H1 (cell line): ENCODE measurements around the gene PPRC1. TPM values are rescaled to one million over a fixed set of nuclear protein-coding genes. Genes with fewer than 3 reads are reported as not detected.
A peak's percentile ranks its signal among the peaks of the same experiment; 100 is the strongest.

Experiments used
- CTCF ChIA-PET: fragments of 300-600 bp; sonication (Branson Sonifier 250); formaldehyde crosslinking; loops from one replicate; lab custom pipeline; 2021; ENCODE audit not compliant: partially characterized antibody; lab: Charles Lee
- POLR2A ChIA-PET: fragments of 300-600 bp; sonication (Branson Sonifier 250); formaldehyde crosslinking; loops from one replicate; lab custom pipeline; 2021; ENCODE audit warnings: inconsistent platforms; ENCODE audit not compliant: partially characterized antibody; lab: Charles Lee
- DNase-seq, 2 experiments: peaks; one replicate each; pipeline versions ENCODE4 v3.0.0 to v3.0.0-alpha.2; 2010 to 2022; ENCODE audit warnings: low spot score in 2 of 2, low read depth in 1 of 2, mixed read lengths in 1 of 2
- FAIRE-seq: peaks from 2 replicates; lab custom pipeline; 2011; peaks lifted over from hg19 to GRCh38; lab: Jason Lieb, UNC
- H2AFZ ChIP-seq: 2 replicates; pipeline ENCODE4 v1.8.1; 2012; ENCODE audit warnings: low read length, inconsistent platforms
- H2AK5ac ChIP-seq: 2 replicates; pipeline ENCODE4 v1.6.1; 2013; ENCODE audit warnings: low read depth, low read length
- H2BK120ac ChIP-seq: replicated peaks from 2 replicates; pipeline ENCODE3; 2013; ENCODE audit warnings: low read depth, low read length, inconsistent platforms
- H2BK12ac ChIP-seq: 2 replicates; pipeline ENCODE4 v1.6.1; 2013; ENCODE audit warnings: low read depth, low read length
- H2BK15ac ChIP-seq: 2 replicates; pipeline ENCODE4 v1.6.1; 2013; ENCODE audit warnings: low read length
- H2BK20ac ChIP-seq: 2 replicates; pipeline ENCODE4 v1.6.1; 2013; ENCODE audit warnings: low read length
- H2BK5ac ChIP-seq: 2 replicates; pipeline ENCODE4 v1.6.1; 2013; ENCODE audit warnings: low read depth, low read length
- H3K14ac ChIP-seq: 2 replicates; pipeline ENCODE4 v1.6.1; 2013; ENCODE audit warnings: inconsistent platforms; ENCODE audit not compliant: insufficient read length
- H3K18ac ChIP-seq: 2 replicates; pipeline ENCODE4 v1.6.1; 2013; ENCODE audit warnings: low read length; ENCODE audit errors: extremely low read depth
- H3K23ac ChIP-seq: 2 replicates; pipeline ENCODE4 v1.6.1; 2013; ENCODE audit warnings: inconsistent platforms; ENCODE audit not compliant: insufficient read length
- H3K23me2 ChIP-seq: 2 replicates; pipeline ENCODE4 v1.6.1; 2013; ENCODE audit warnings: low read depth, low read length
- H3K27ac ChIP-seq: 2 replicates; pipeline ENCODE4 v1.6.1; 2011; ENCODE audit warnings: low read depth, low read length, inconsistent platforms
- H3K27me3 ChIP-seq, 4 experiments: replicated peaks in 1 of 4; 1 replicate in 1 of 4; 2 replicates in 3 of 4; pipeline versions ENCODE4 v1.6.1 to v1.8.1; 2011 to 2013; ENCODE audit warnings: low read length in 3 of 4, mild to moderate bottlenecking in 3 of 4, inconsistent platforms in 2 of 4, mixed read lengths in 2 of 4, moderate library complexity in 1 of 4; ENCODE audit not compliant: control insufficient read depth in 3 of 4, insufficient read depth in 3 of 4; ENCODE audit errors: extremely low read depth in 1 of 4
- H3K36me3 ChIP-seq, 4 experiments: 2 replicates each; pipeline versions ENCODE4 v1.6.1 to v1.8.1; 2011 to 2013; ENCODE audit warnings: mild to moderate bottlenecking in 4 of 4, low read length in 3 of 4, moderate library complexity in 2 of 4, control low read depth in 1 of 4, inconsistent platforms in 1 of 4; ENCODE audit not compliant: insufficient read depth in 4 of 4, control insufficient read depth in 2 of 4
- H3K4ac ChIP-seq: replicated peaks from 2 replicates; pipeline ENCODE3; 2013; ENCODE audit warnings: low read length, low read depth, mixed read lengths, inconsistent platforms; ENCODE audit not compliant: insufficient read length
- H3K4me1 ChIP-seq, 4 experiments: replicated peaks in 1 of 4; 1 replicate in 1 of 4; 2 replicates in 3 of 4; pipeline versions ENCODE4 v1.6.1 to v1.8.1; 2011 to 2013; ENCODE audit warnings: low read length in 3 of 4, inconsistent platforms in 2 of 4, mixed read lengths in 1 of 4; ENCODE audit not compliant: insufficient read depth in 4 of 4, control insufficient read depth in 3 of 4
- H3K4me2 ChIP-seq, 2 experiments: 2 replicates each; pipeline versions ENCODE4 v1.6.1 to v1.8.1; 2011 to 2013; ENCODE audit warnings: low read depth in 2 of 2, low read length in 2 of 2, control low read depth in 1 of 2, inconsistent platforms in 1 of 2, mild to moderate bottlenecking in 1 of 2; ENCODE audit not compliant: insufficient read depth in 1 of 2
- H3K4me3 ChIP-seq, 4 experiments: fragments of 200-600, 300-600 bp in 1 of 4; sonication (generic), shearing (Covaris generic), sonication (Bioruptor Twin) in 1 of 4; 2 replicates each; pipeline versions ENCODE4 v1.5.1 to v1.8.1; 2011 to 2016; ENCODE audit warnings: low read length in 4 of 4, low read depth in 3 of 4, control low read depth in 2 of 4, inconsistent platforms in 2 of 4, mild to moderate bottlenecking in 2 of 4, mixed read lengths in 1 of 4, moderate library complexity in 1 of 4; ENCODE audit not compliant: insufficient read depth in 2 of 4; ENCODE audit errors: extremely low read depth in 1 of 4
- H3K56ac ChIP-seq: replicated peaks from 2 replicates; pipeline ENCODE3; 2013; ENCODE audit warnings: low read depth, mild to moderate bottlenecking, mixed read lengths, low read length, inconsistent platforms; ENCODE audit not compliant: insufficient read length
- H3K79me1 ChIP-seq: 2 replicates; pipeline ENCODE4 v1.6.1; 2013; ENCODE audit warnings: low read depth, low read length, control low read depth
- H3K79me2 ChIP-seq, 2 experiments: 2 replicates each; pipeline versions ENCODE4 v1.6.1 to v1.8.1; 2012 to 2013; ENCODE audit warnings: low read length in 2 of 2, mild to moderate bottlenecking in 2 of 2, inconsistent platforms in 1 of 2; ENCODE audit not compliant: insufficient read depth in 2 of 2, control insufficient read depth in 1 of 2
- H3K9ac ChIP-seq, 4 experiments: replicated peaks in 1 of 4; 1 replicate in 1 of 4; 2 replicates in 3 of 4; pipeline versions ENCODE4 v1.6.1 to v1.8.1; 2011 to 2013; ENCODE audit warnings: low read depth in 3 of 4, low read length in 3 of 4, control low read depth in 2 of 4, mild to moderate bottlenecking in 2 of 4, moderate library complexity in 2 of 4, inconsistent platforms in 1 of 4; ENCODE audit errors: extremely low read depth in 1 of 4
- H3K9me3 ChIP-seq, 2 experiments: 2 replicates each; pipeline versions ENCODE4 v1.6.1 to v1.8.1; 2012 to 2013; ENCODE audit warnings: mild to moderate bottlenecking in 2 of 2, moderate library complexity in 2 of 2, control low read depth in 1 of 2, inconsistent platforms in 1 of 2, low read depth in 1 of 2, low read length in 1 of 2, mixed read lengths in 1 of 2; ENCODE audit not compliant: insufficient read depth in 2 of 2
- H4K20me1 ChIP-seq, 2 experiments: replicated peaks in 1 of 2; 2 replicates each; pipeline versions ENCODE3 to v1.8.1; 2011 to 2013; ENCODE audit warnings: inconsistent platforms in 2 of 2, low read length in 2 of 2, mild to moderate bottlenecking in 1 of 2; ENCODE audit not compliant: insufficient read depth in 2 of 2, control insufficient read depth in 1 of 2
- H4K5ac ChIP-seq: 2 replicates; pipeline ENCODE4 v1.6.1; 2013; ENCODE audit warnings: low read length, low read depth, mixed read lengths, inconsistent platforms; ENCODE audit not compliant: insufficient read length
- H4K8ac ChIP-seq: 2 replicates; pipeline ENCODE4 v1.8.0; 2013; ENCODE audit warnings: mild to moderate bottlenecking, moderate library complexity, low read length, inconsistent platforms; ENCODE audit not compliant: insufficient read depth; ENCODE audit errors: extremely low read depth
- H4K91ac ChIP-seq: replicated peaks from 2 replicates; pipeline ENCODE3; 2013; ENCODE audit warnings: low read length, mixed read lengths, inconsistent platforms; ENCODE audit not compliant: insufficient read length
- E2F6 ChIP-seq: IDR thresholded peaks from 2 replicates; pipeline ENCODE4 v1.6.1; 2012; ENCODE audit warnings: inconsistent platforms
- POLR2AphosphoS5 ChIP-seq: IDR thresholded peaks from 2 replicates; pipeline ENCODE4 v1.6.1; 2011; ENCODE audit warnings: low read depth, low read length
- TAF7 ChIP-seq: optimal IDR thresholded peaks from 2 replicates; pipeline ENCODE3; 2011; ENCODE audit warnings: low read depth, mild to moderate bottlenecking, inconsistent platforms, low read length, moderate library complexity, borderline replicate concordance
- WGBS, 2 experiments: shearing (Covaris generic) in 1 of 2; methylation state at CpG; one replicate each; pipeline versions ENCODE4 v1.1.6 to v1.1.7; 2013 to 2015; ENCODE audit warnings: low lambda C conversion rate in 2 of 2, mixed read lengths in 2 of 2, inconsistent platforms in 1 of 2, low coverage in 1 of 2, missing lambda C conversion rate in 1 of 2; ENCODE audit not compliant: insufficient replicate concordance in 2 of 2, insufficient coverage in 1 of 2, insufficient read length in 1 of 2; ENCODE audit errors: extremely low coverage in 1 of 2, missing lambda C conversion rate in 1 of 2; 5-methylcytosine and 5-hydroxymethylcytosine counted together
- polyA plus RNA-seq, 7 experiments: library from polyadenylated mRNA; depleted of rRNA in 3 of 7; stranded (reverse) in 5 of 7; unstranded in 2 of 7; fragments of >200 nt in 5 of 7; fragments of 200-250 nt in 2 of 7; gene quantifications; 1 replicate in 5 of 7; 2 replicates in 1 of 7; 4 replicates in 1 of 7; pipeline versions ENCODE4 v1.2.1 to v1.2.3, GENCODE V29; 2011 to 2013; ENCODE audit warnings: missing spikeins in 2 of 7, mixed read lengths in 2 of 7
- total RNA-seq: library from RNA; stranded (reverse); fragmentation: NEBNext Ultra II Directional; extraction: Animal tissue kit (Norgen Biotek cat#: 25700); gene quantifications from 2 replicates; pipeline ENCODE4 v1.2.1, GENCODE V29; 2021

PPRC1 gene
- total and polyA plus RNA-seq, 2 of the 8 experiments (the other 6 are each of a cell fraction or from before 2014, with no cell fraction given), result 46.5 to 88.4 TPM

GRCh38 chr10:102163342-102163989 lies 30.6 kb downstream of the PPRC1 start:
- 93% methylated on average over 4 of the region's 4 CpGs; no CpG with 5 or more reads in 1 of the 2 experiments for WGBS, 2 experiments
- no peak overlapping the region for H2BK12ac ChIP-seq
- H3K4ac ChIP-seq, result no peak overlapping the region
- ChIA-PET CTCF (interaction anchor here (0.8 to 1.7 kb wide), 2 partner anchors 14 to 68 kb away, joined by 3 to 4 read pairs; no protein-coding TSS in a partner anchor), POLR2A (interaction anchor here (1.1 to 12.6 kb wide), 4 partner anchors 10 to 62 kb away, joined by 3 to 217 read pairs (median 4); partner anchors contain the start of gene NOLC1)
- peak overlapping the region in 1 of 4 experiments; percentile 5; a peak in 1 of 8 replicates for H3K4me3 ChIP-seq
- H3K9me3 ChIP-seq, result no peaks in the 10 kb centered on the region
- no peak overlapping the region for H3K23ac ChIP-seq
- TF ChIP-seq TAF7 (peak; percentile 15), POLR2AphosphoS5 (peak; percentile 61), E2F6 (no peak)
- H3K27ac ChIP-seq, result no peak overlapping the region
- no peak overlapping the region for H2BK5ac ChIP-seq
- no peak overlapping the region for H2BK120ac ChIP-seq
- H3K4me1 ChIP-seq, result peaks cover 0 to 4% (median 0%) of the 10 kb centered on the region in 4 experiments; a peak in 1 of 7 replicates
- no peak overlapping the region for H3K14ac ChIP-seq
- no peaks in the 10 kb centered on the region for H3K79me1 ChIP-seq
- H3K18ac ChIP-seq, result no peak overlapping the region
- FAIRE-seq, result no peak
- no peak overlapping the region for H3K56ac ChIP-seq
- H2BK15ac ChIP-seq, result no peak overlapping the region
- peaks cover 2 to 11% of the 10 kb centered on the region in 2 experiments for H4K20me1 ChIP-seq
- no peaks in the 10 kb centered on the region; a peak in 1 of 4 replicates for H3K79me2 ChIP-seq
- DNase-seq, result no peak
- H3K9ac ChIP-seq, result no peak overlapping the region; a peak in 1 of 7 replicates
- no peak overlapping the region for H2AFZ ChIP-seq
- no peak overlapping the region for H2BK20ac ChIP-seq
- no peak overlapping the region for H4K91ac ChIP-seq
- H4K5ac ChIP-seq, result no peak overlapping the region
- H3K23me2 ChIP-seq, result no peaks in the 10 kb centered on the region
- H4K8ac ChIP-seq, result no peak overlapping the region
- peaks cover 33 to 52% (median 43%) of the 10 kb centered on the region in 4 experiments for H3K36me3 ChIP-seq
- 0 out of 4 replicates have a peak overlapping the region, but pooled peaks of 1 of the 2 experiments have one; percentile 31 for H3K4me2 ChIP-seq
- H3K27me3 ChIP-seq, result no peaks in the 10 kb centered on the region
- H2AK5ac ChIP-seq, result no peak overlapping the region
